Articular chondrocyte of knee joint (primary cell): ENCODE data around the gene UPK3BL1. TPM values are rescaled to one million over a fixed set of nuclear protein-coding genes. Genes with fewer than 3 reads are reported as not detected.

Experiments used
- small RNA-seq: library from RNA; depleted of rRNA; stranded (forward); fragments of <200 nt; gene quantifications from one replicate; pipeline ENCODE3, GENCODE V24; 2012
- total RNA-seq: library from RNA; depleted of rRNA; stranded (reverse); fragments of >200 nt; gene quantifications from 2 replicates; pipeline ENCODE4 v1.2.3, GENCODE V29; 2012

The UPK3BL1 gene
- 1.3 and 2.9 TPM in 2 replicates for total RNA-seq

GRCh38 chr7:102642691-102643090, at the start of gene UPK3BL1:
Gene UPK3BL1, minus strand, starts transcription at chr7:102642791. Its CDS starts 50 bp downstream, at chr7:102642741.

DNA sequence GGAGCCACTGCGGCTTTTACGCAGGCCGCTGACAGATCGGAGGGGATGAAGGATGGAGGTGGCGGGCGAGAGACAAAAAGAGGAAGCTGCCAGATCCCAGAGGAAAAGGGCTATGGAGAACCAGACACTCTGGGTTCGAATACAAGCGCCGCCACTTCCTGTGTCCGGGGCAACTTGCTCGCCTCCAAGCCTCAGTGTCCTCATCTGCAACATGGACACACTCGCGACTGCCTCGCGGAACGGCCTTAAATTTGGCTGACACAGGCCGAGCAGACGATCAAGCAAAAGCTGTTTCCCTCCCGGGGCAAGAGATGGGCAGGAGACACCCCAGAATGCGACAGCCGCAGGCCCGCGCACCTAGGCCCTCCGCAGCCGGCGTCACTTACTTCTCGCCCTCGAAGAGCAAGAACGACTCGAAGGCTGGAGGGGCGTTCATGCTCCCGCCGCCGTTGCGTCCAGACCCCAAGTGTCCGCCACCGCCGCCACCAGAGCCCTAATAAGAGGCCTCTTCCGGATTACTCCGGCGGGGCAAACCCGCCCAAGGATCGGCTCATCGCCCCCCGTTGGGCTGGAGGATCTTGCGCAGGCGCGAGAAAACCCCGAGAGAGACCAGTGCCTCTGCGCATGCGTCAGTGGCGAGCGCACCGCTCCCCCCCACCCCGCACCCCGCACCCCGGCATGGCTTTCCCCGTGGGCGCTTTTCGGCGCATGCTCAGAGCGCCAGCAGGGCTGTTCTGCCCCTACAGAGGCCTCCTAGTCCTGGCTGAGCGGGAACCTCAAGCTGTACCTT, 28.8 kb upstream of the UPK3BL1 start, which contains the start of gene POLR2J2:
TSS of gene POLR2J2 (minus strand) at position 498 of the 790 bp plus-strand sequence. CDS start at position 436, 62 bp downstream.

DNA sequence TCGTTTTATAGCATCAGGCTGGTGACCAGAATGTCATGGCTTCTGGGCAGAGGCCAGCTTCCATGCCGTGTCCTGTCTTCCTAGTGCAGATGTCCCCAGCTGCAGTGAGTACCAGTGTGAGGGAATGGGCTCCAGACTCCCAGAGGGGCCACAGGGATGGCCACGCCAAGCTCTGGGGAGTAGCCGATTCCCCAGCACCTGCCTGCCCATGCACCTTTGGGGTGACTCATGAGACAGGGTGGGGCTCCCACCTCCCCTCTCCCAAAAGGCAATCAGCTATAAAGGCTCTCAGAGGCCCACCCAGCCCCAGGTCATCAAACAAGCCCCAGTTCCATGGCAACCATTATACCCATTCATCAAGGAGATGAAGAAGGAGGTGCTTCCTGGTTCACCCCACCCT, 7.3 kb upstream of the UPK3BL1 start, which contains the start of gene SPDYE2B:
TSS of gene SPDYE2B (plus strand) at position 396 of the 400 bp plus-strand sequence. CDS start 2,030 bp downstream, outside the sequence.

GRCh38 chr7:102616507-102617125, 26.0 kb downstream of the UPK3BL1 start, which contains the start of gene RASA4:
Gene RASA4, minus strand, starts transcription at chr7:102616756. Its CDS starts 67 bp downstream, at chr7:102616689.

Small RNA genes lying within 50 kb of the gene (small RNA-seq; reads per million reads assigned to genes)
- gene AC105052.3, result not detected
- not detected for gene UPK3BL1

Other genes starting within 250 kb of the UPK3BL1 start
- gene PRKRIP1, start 246.4 kb downstream of the UPK3BL1 start, total RNA-seq, result 15.7 and 17.6 TPM in 2 replicates
- gene ORAI2, start 209.2 kb downstream of the UPK3BL1 start, total RNA-seq, result 34.8 and 42.3 TPM in 2 replicates
- gene ALKBH4, start 177.9 kb downstream of the UPK3BL1 start, total RNA-seq, result 9.5 and 12.1 TPM in 2 replicates
- gene LRWD1, start 177.8 kb downstream of the UPK3BL1 start, total RNA-seq, result 8.5 and 9.9 TPM in 2 replicates
- gene POLR2J, start 163.9 kb downstream of the UPK3BL1 start, total RNA-seq, result 20.5 and 35.3 TPM in 2 replicates
- 0.76 and 2.4 TPM in 2 replicates for gene RASA4B, start 125.0 kb downstream of the UPK3BL1 start, total RNA-seq
- 0.54 and 1.3 TPM in 2 replicates for gene UPK3BL2, start 99.1 kb downstream of the UPK3BL1 start, total RNA-seq
- gene SPDYE2, start 91.6 kb downstream of the UPK3BL1 start, total RNA-seq, result 0.13 TPM in 1 of 2 replicates, not detected in the other
- gene POLR2J3, start 70.2 kb downstream of the UPK3BL1 start, total RNA-seq, result 46.7 and 58.3 TPM in 2 replicates
- 8.0 and 8.6 TPM in 2 replicates for gene RASA4, start 26.0 kb downstream of the UPK3BL1 start, total RNA-seq
- gene SPDYE2B, start 7.5 kb upstream of the UPK3BL1 start, total RNA-seq, result not detected in 2 replicates
- 5.0 and 7.5 TPM in 2 replicates for gene POLR2J2, start 28.9 kb upstream of the UPK3BL1 start, total RNA-seq
- gene FAM185A, start 106.2 kb upstream of the UPK3BL1 start, total RNA-seq, result 8.6 and 9.9 TPM in 2 replicates